ENCODE data around the gene CCIN.

DNA sequence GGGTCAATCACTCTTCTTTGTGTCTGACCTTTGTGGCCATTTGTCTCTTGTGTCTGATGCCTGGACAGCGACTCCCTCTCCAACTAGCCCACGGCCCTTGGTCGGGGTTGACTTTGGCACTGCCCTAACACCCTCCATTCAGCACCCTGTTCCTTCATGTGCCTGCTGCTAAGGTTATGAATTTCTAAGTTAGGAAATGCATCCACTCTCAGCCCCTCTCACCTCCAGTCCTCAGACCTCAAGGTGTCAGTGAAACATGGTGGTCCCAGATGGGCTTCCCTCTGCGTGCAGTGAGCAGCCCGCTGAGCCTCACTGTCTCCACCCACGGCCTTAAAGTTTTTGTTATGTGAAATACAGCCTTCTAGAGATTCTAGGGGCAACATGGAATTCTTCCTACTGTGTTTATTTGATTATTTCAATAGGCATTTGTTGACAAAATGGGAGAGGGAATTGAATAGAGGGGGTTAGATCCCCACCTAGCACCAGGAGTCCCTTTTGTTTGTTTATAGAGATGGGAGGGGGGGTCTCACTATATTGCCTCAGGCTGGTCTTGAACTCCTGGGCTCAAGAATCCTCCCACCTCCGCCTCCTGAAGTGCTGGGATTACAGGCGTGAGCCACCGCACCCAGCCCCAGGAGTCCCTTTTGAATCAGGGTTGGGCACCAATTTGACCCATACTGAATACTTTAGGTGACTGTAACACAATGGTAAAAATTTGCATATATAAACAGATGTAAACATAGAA lies 34.3 kb upstream of the CCIN start:
- TF ChIP-seq, protein P1, sequence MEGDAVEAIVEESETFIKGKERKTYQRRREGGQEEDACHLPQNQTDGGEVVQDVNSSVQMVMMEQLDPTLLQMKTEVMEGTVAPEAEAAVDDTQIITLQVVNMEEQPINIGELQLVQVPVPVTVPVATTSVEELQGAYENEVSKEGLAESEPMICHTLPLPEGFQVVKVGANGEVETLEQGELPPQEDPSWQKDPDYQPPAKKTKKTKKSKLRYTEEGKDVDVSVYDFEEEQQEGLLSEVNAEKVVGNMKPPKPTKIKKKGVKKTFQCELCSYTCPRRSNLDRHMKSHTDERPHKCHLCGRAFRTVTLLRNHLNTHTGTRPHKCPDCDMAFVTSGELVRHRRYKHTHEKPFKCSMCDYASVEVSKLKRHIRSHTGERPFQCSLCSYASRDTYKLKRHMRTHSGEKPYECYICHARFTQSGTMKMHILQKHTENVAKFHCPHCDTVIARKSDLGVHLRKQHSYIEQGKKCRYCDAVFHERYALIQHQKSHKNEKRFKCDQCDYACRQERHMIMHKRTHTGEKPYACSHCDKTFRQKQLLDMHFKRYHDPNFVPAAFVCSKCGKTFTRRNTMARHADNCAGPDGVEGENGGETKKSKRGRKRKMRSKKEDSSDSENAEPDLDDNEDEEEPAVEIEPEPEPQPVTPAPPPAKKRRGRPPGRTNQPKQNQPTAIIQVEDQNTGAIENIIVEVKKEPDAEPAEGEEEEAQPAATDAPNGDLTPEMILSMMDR (conservative IDR thresholded peaks at IDR 0.05; ENCODE audit: low read depth, low read length): no peak
- TF ChIP-seq, protein P2, sequence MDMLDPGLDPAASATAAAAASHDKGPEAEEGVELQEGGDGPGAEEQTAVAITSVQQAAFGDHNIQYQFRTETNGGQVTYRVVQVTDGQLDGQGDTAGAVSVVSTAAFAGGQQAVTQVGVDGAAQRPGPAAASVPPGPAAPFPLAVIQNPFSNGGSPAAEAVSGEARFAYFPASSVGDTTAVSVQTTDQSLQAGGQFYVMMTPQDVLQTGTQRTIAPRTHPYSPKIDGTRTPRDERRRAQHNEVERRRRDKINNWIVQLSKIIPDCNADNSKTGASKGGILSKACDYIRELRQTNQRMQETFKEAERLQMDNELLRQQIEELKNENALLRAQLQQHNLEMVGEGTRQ (IDR thresholded peaks at IDR 0.05; ENCODE audit: low read depth, low read length): no peak
- TF ChIP-seq FOS (IDR thresholded peaks at IDR 0.05; ENCODE audit: low read depth, low read length): no peak
